ENCODE results near the gene EDEM1. TPM values are rescaled to one million over a fixed set of nuclear protein-coding genes. Genes with fewer than 3 reads are reported as not detected.

EDEM1 gene
- total RNA-seq, 1 experiment from 2014 or later = 22.4 TPM

DNA sequence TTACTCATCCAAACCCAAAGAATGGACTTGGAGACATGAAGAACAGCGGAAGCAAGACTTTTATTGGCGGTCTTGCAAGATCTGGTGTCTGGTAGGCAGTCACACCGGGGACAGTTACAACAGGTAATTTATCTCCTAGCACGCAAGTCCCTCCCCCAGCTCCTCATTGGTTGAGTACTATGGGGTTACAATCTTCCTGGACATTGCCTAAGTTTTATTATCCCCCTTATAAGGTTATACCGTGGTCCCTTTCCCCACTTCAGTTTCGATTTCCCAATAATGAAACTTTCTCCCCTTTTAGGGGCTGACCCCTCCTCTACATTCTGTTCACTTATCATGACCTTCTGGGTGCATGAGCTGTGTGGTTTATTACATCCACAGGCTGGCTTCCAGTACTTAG is 46.7 kb upstream of the EDEM1 start:
- CTCF ChIA-PET = no interaction called here
- H3K36me3 Mint-ChIP-seq = peaks cover 44% of the 10 kb centered on the region
- POLR2A ChIA-PET = no interaction called here
- H3K9me3 Mint-ChIP-seq = peaks cover 38% of the 10 kb centered on the region
- ATAC-seq (no peak), DNase-seq (ENCODE audit: low spot score) (no peak)
- TF ChIP-seq ESRRA (CRISPR knock-in tag; IDR thresholded peaks at IDR 0.05; ENCODE audit: borderline replicate concordance) (no peak), ZNF263 (CRISPR knock-in tag; IDR thresholded peaks at IDR 0.05; ENCODE audit: low read depth) (no peak), FOXP4 (CRISPR knock-in tag; IDR thresholded peaks at IDR 0.05) (no peak), ZMAT4 (CRISPR knock-in tag; IDR thresholded peaks at IDR 0.05) (no peak)
- no peak overlapping the region for H3K4me3 Mint-ChIP-seq
- peaks cover 32% of the 10 kb centered on the region for H3K4me1 Mint-ChIP-seq
- no peak overlapping the region for H3K27ac Mint-ChIP-seq
- H3K27me3 Mint-ChIP-seq (ENCODE audit: low read depth) = no peaks in the 10 kb centered on the region

GRCh38 chr3:5141760-5142159 is 45.7 kb upstream of the EDEM1 start:
- no peak for TF ChIP-seq NFYB (CRISPR knock-in tag; conservative IDR thresholded peaks at IDR 0.05; ENCODE audit: low read depth)
- no peaks in the 10 kb centered on the region for H3K27me3 Mint-ChIP-seq (ENCODE audit: low read depth)
- CTCF ChIA-PET = no interaction called here
- H3K4me1 Mint-ChIP-seq = peaks cover 26% of the 10 kb centered on the region
- POLR2A ChIA-PET = no interaction called here
- peaks cover 53% of the 10 kb centered on the region for H3K36me3 Mint-ChIP-seq
- no peak overlapping the region for H3K27ac Mint-ChIP-seq
- ATAC-seq = no peak
- H3K4me3 Mint-ChIP-seq = no peak overlapping the region
- peaks cover 47% of the 10 kb centered on the region for H3K9me3 Mint-ChIP-seq
- DNase-seq (ENCODE audit: low spot score) = no peak

DNA sequence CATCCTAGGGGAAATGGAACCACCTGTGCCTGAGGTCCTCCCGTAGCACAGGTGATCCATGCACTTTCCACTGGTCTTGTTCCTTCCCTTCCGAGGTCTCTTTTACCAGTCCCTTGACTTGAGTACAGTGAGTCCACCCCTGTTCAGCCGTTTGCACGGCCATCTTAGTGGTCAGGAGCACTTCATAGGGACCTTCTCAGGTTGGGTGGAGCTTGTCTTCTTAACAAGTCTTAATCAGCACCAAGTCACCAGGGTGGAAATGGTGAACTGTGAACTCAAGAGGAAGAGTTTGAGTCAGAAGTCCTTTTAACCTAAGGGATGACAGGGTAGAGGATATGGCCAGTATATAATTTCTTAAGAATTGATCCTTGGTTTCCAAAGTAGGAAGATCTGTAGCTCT is 44.0 kb upstream of the EDEM1 start:
- ChIA-PET CTCF (no interaction called here), POLR2A (no interaction called here)
- DNase-seq (ENCODE audit: low spot score) (no peak), ATAC-seq (no peak)
- Mint-ChIP-seq H3K27ac (no peak overlapping the region), H3K4me3 (no peak overlapping the region), H3K4me1 (peaks cover 19% of the 10 kb centered on the region), H3K9me3 (peaks cover 60% of the 10 kb centered on the region), H3K27me3 (ENCODE audit: low read depth) (no peaks in the 10 kb centered on the region), H3K36me3 (peaks cover 67% of the 10 kb centered on the region)
- TF ChIP-seq HMGA2 (CRISPR knock-in tag; IDR thresholded peaks at IDR 0.05) (no peak), ATF6 (CRISPR knock-in tag; IDR thresholded peaks at IDR 0.05) (no peak), ZNF121 (CRISPR knock-in tag; IDR thresholded peaks at IDR 0.05) (no peak), SMAD4 (CRISPR knock-in tag; IDR thresholded peaks at IDR 0.05) (no peak), ZNF671 (CRISPR knock-in tag; IDR thresholded peaks at IDR 0.05) (no peak), GTF2I (CRISPR knock-in tag; conservative IDR thresholded peaks at IDR 0.05) (no peak)
- TF ChIP-seq, protein P1, sequence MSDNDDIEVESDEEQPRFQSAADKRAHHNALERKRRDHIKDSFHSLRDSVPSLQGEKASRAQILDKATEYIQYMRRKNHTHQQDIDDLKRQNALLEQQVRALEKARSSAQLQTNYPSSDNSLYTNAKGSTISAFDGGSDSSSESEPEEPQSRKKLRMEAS (CRISPR knock-in tag; IDR thresholded peaks at IDR 0.05) = no peak

- Mint-ChIP-seq H3K4me1 (peaks cover 19% of the 10 kb centered on the region), H3K4me3 (no peak overlapping the region), H3K27ac (peak overlapping the region; percentile 19; the same call in 1 of the 2 replicates), H3K36me3 (peaks cover 67% of the 10 kb centered on the region), H3K9me3 (peaks cover 60% of the 10 kb centered on the region), H3K27me3 (ENCODE audit: low read depth) (no peaks in the 10 kb centered on the region)
- no peak for TF ChIP-seq ZNF425 (CRISPR knock-in tag; conservative IDR thresholded peaks at IDR 0.05)
- no peak for TF ChIP-seq CBFB (CRISPR knock-in tag; IDR thresholded peaks at IDR 0.05; ENCODE audit: low read depth)
- no peak for TF ChIP-seq FOXK1 (CRISPR knock-in tag; IDR thresholded peaks at IDR 0.05)
- TF ChIP-seq ZNF423 (CRISPR knock-in tag; IDR thresholded peaks at IDR 0.05) = no peak
- TF ChIP-seq GTF2I (CRISPR knock-in tag; conservative IDR thresholded peaks at IDR 0.05) = no peak
- no peak for ATAC-seq
- POLR2A ChIA-PET = no interaction called here
- no peak for DNase-seq (ENCODE audit: low spot score)
- CTCF ChIA-PET = no interaction called here
Measured at GRCh38 chr3:5144316-5144994, 43.1 kb upstream of the EDEM1 start.

Data from WTC11 (cell line).